GM12874 (cell line): Measurements from ENCODE around the gene STAMBP.

Source experiments
- TF ChIP-seq, protein P1 (sequence below): IDR thresholded peaks from 2 replicates; pipeline ENCODE4 v1.5.1; 2011; ENCODE audit warnings: low read depth, mild to moderate bottlenecking, control low read depth, low read length, moderate library complexity; ENCODE audit not compliant: insufficient read depth

Gene STAMBP

GRCh38 chr2:73897934-73898333, 69.2 kb downstream of the STAMBP start:
- TF ChIP-seq, protein P1, sequence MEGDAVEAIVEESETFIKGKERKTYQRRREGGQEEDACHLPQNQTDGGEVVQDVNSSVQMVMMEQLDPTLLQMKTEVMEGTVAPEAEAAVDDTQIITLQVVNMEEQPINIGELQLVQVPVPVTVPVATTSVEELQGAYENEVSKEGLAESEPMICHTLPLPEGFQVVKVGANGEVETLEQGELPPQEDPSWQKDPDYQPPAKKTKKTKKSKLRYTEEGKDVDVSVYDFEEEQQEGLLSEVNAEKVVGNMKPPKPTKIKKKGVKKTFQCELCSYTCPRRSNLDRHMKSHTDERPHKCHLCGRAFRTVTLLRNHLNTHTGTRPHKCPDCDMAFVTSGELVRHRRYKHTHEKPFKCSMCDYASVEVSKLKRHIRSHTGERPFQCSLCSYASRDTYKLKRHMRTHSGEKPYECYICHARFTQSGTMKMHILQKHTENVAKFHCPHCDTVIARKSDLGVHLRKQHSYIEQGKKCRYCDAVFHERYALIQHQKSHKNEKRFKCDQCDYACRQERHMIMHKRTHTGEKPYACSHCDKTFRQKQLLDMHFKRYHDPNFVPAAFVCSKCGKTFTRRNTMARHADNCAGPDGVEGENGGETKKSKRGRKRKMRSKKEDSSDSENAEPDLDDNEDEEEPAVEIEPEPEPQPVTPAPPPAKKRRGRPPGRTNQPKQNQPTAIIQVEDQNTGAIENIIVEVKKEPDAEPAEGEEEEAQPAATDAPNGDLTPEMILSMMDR = no peak

GRCh38 chr2:73899801-73900336, 71.1 kb downstream of the STAMBP start:
- TF ChIP-seq, protein P1 = no peak

- TF ChIP-seq, protein P1 = no peak
Observed at GRCh38 chr2:73901143-73901542, 72.4 kb downstream of the STAMBP start.

GRCh38 chr2:73902284-73902683, 73.5 kb downstream of the STAMBP start:
- TF ChIP-seq, protein P1 = no peak

DNA sequence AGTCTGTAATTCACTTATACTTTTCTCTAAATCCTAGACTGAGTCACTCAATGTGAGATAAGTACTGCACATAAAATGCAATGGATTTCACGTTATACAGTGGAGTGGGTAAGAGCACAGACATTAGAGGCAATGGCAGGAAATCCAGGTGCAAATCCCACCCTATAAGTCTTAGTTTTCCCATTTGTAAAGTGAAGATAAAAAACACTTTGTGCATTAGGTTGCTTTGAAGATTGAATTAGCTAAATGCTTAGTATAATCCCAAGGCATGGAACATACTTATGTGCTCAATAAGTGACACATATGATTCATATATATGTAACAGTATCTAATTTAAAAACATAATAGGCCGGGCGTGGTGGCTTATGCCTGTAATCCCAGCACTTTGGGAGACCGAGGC, 74.6 kb downstream of the STAMBP start:
- TF ChIP-seq, protein P1 = no peak

DNA sequence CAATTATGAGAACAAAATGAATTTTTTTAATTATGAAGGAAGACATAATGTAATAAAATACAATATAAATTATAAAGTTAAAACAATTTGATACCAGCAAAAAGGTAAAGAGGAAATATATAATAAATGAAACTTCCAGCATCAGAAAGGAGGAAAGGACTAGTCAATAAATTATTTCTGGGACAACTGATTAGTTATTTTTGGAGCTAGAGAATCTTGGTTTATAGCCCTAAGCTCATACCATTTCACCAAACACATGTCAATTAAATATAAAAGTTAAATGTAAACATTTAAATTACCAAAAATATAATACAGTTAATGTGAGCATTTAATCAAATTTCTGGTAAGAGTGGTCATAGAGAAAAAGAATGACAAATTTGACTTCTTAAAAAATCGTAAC, 76.2 kb downstream of the STAMBP start:
- TF ChIP-seq, protein P1 = no peak

DNA sequence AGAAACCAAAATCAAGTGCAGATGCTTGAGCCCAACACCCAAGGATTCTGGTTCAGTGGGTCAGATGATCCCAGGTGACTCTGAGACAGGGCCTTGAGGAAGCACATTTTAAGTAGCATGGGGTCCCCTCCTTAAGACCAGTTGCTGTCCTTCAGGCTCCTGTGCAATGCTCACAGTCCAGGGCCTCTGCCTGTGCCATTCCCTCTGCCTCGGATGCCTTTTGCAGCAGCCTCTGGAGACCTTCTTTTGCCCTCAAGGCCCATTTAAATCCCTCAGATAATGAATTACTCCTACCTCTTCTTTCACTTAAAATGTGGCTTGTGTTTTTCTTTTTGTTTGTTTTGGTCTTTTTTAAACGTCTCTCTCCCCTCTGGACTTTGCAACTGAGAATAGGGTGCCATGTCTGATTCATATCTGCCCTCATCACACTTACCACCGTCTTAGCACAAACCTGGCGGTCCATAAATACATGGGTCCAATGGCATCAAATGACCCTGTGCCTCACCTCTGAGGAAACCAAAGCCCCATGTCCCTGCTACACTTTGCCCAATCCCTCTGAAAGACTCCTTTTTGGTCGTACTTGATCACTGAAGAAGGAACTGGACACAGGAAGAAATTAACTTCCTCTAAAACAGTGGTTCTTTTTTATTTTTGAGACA, 78.2 kb downstream of the STAMBP start:
- TF ChIP-seq, protein P1 = no peak
